ENCODE data around the gene HIVEP3. TPM values are rescaled to one million over a fixed set of nuclear protein-coding genes. Genes with fewer than 3 reads are reported as not detected.

HIVEP3 gene
- total RNA-seq, 2 experiments from 2014 or later = 13.2 to 13.4 TPM

- H3K4me3 Mint-ChIP-seq = no peak overlapping the region
- peaks cover 13% of the 10 kb centered on the region for H3K4me1 Mint-ChIP-seq (ENCODE audit: low read depth)
- no peaks in the 10 kb centered on the region for H3K27me3 Mint-ChIP-seq (ENCODE audit: low read depth)
- peak overlapping the region; percentile 27 for H3K27ac Mint-ChIP-seq
- no peak for DNase-seq
- CTCF ChIA-PET = interaction anchor here (1.4 kb wide), 1 partner anchor 9 kb away, joined by 4 read pairs; no protein-coding TSS in a partner anchor
- intact Hi-C loops (cut with micrococcal nuclease) = no loop called here
- H3K36me3 Mint-ChIP-seq (ENCODE audit: low read depth) = no peaks in the 10 kb centered on the region
- no peaks in the 10 kb centered on the region for H3K9me3 Mint-ChIP-seq
Observed at GRCh38 chr1:41713557-41714327, 205.0 kb downstream of the HIVEP3 start.

GRCh38 chr1:41713141-41713540 is 205.6 kb downstream of the HIVEP3 start:
- Mint-ChIP-seq H3K27me3 (ENCODE audit: low read depth) (no peaks in the 10 kb centered on the region), H3K4me3 (no peak overlapping the region), H3K4me1 (ENCODE audit: low read depth) (peaks cover 13% of the 10 kb centered on the region), H3K9me3 (no peaks in the 10 kb centered on the region), H3K36me3 (ENCODE audit: low read depth) (no peaks in the 10 kb centered on the region), H3K27ac (no peak overlapping the region)
- CTCF ChIA-PET = no interaction called here
- intact Hi-C loops (cut with micrococcal nuclease) = no loop called here
- no peak for DNase-seq

GRCh38 chr1:41712695-41713094 is 206.0 kb downstream of the HIVEP3 start:
- Mint-ChIP-seq H3K27ac (no peak overlapping the region), H3K4me1 (ENCODE audit: low read depth) (peaks cover 16% of the 10 kb centered on the region), H3K4me3 (no peak overlapping the region), H3K27me3 (ENCODE audit: low read depth) (no peaks in the 10 kb centered on the region), H3K36me3 (ENCODE audit: low read depth) (no peaks in the 10 kb centered on the region), H3K9me3 (no peaks in the 10 kb centered on the region)
- no peak for DNase-seq
- CTCF ChIA-PET = no interaction called here
- intact Hi-C loops (cut with micrococcal nuclease) = no loop called here

- H3K36me3 Mint-ChIP-seq (ENCODE audit: low read depth) = no peaks in the 10 kb centered on the region
- H3K27me3 Mint-ChIP-seq (ENCODE audit: low read depth) = no peaks in the 10 kb centered on the region
- H3K27ac Mint-ChIP-seq = no peak overlapping the region
- peaks cover 14% of the 10 kb centered on the region for H3K4me1 Mint-ChIP-seq (ENCODE audit: low read depth)
- no peak for DNase-seq
- CTCF ChIA-PET = no interaction called here
- H3K4me3 Mint-ChIP-seq = no peak overlapping the region
- intact Hi-C loops (cut with micrococcal nuclease) = no loop called here
- no peaks in the 10 kb centered on the region for H3K9me3 Mint-ChIP-seq
Observed at GRCh38 chr1:41712081-41712480, 206.6 kb downstream of the HIVEP3 start.

GRCh38 chr1:41711581-41711980 is 207.1 kb downstream of the HIVEP3 start:
- no peak overlapping the region for H3K4me3 Mint-ChIP-seq
- no peaks in the 10 kb centered on the region for H3K27me3 Mint-ChIP-seq (ENCODE audit: low read depth)
- CTCF ChIA-PET = no interaction called here
- H3K9me3 Mint-ChIP-seq = no peaks in the 10 kb centered on the region
- no peaks in the 10 kb centered on the region for H3K36me3 Mint-ChIP-seq (ENCODE audit: low read depth)
- no peak overlapping the region for H3K27ac Mint-ChIP-seq
- intact Hi-C loops (cut with micrococcal nuclease) = no loop called here
- H3K4me1 Mint-ChIP-seq (ENCODE audit: low read depth) = peaks cover 10% of the 10 kb centered on the region
- no peak for DNase-seq

- intact Hi-C loops (cut with micrococcal nuclease) = no loop called here
- Mint-ChIP-seq H3K4me3 (no peak overlapping the region), H3K27ac (no peak overlapping the region), H3K4me1 (ENCODE audit: low read depth) (peaks cover 8% of the 10 kb centered on the region), H3K9me3 (no peaks in the 10 kb centered on the region), H3K36me3 (ENCODE audit: low read depth) (no peaks in the 10 kb centered on the region), H3K27me3 (ENCODE audit: low read depth) (no peaks in the 10 kb centered on the region)
- CTCF ChIA-PET = no interaction called here
- no peak for DNase-seq
Observed at GRCh38 chr1:41710980-41711379, 207.7 kb downstream of the HIVEP3 start.

- Mint-ChIP-seq H3K4me3 (no peak overlapping the region), H3K27ac (no peak overlapping the region), H3K4me1 (ENCODE audit: low read depth) (peaks cover 6% of the 10 kb centered on the region), H3K27me3 (ENCODE audit: low read depth) (no peaks in the 10 kb centered on the region), H3K36me3 (ENCODE audit: low read depth) (no peaks in the 10 kb centered on the region), H3K9me3 (no peaks in the 10 kb centered on the region)
- intact Hi-C loops (cut with micrococcal nuclease) = no loop called here
- CTCF ChIA-PET = interaction anchor here (1.6 kb wide), 1 partner anchor 10 kb away, joined by 3 read pairs; no protein-coding TSS in a partner anchor
- DNase-seq = no peak
Observed at GRCh38 chr1:41709873-41710272, 208.8 kb downstream of the HIVEP3 start.

GRCh38 chr1:41709331-41709730 is 209.4 kb downstream of the HIVEP3 start:
- no peaks in the 10 kb centered on the region for H3K9me3 Mint-ChIP-seq
- CTCF ChIA-PET = interaction anchor here (1.6 kb wide), 1 partner anchor 11 kb away, joined by 3 read pairs; no protein-coding TSS in a partner anchor
- intact Hi-C loops (cut with micrococcal nuclease) = no loop called here
- no peak overlapping the region for H3K4me3 Mint-ChIP-seq
- H3K4me1 Mint-ChIP-seq (ENCODE audit: low read depth) = peaks cover 6% of the 10 kb centered on the region
- H3K27ac Mint-ChIP-seq = no peak overlapping the region
- no peaks in the 10 kb centered on the region for H3K36me3 Mint-ChIP-seq (ENCODE audit: low read depth)
- no peak for DNase-seq
- H3K27me3 Mint-ChIP-seq (ENCODE audit: low read depth) = no peaks in the 10 kb centered on the region

- Mint-ChIP-seq H3K36me3 (ENCODE audit: low read depth) (no peaks in the 10 kb centered on the region), H3K27ac (no peak overlapping the region), H3K27me3 (ENCODE audit: low read depth) (no peaks in the 10 kb centered on the region), H3K4me3 (no peak overlapping the region), H3K4me1 (ENCODE audit: low read depth) (peaks cover 6% of the 10 kb centered on the region), H3K9me3 (no peaks in the 10 kb centered on the region)
- intact Hi-C loops (cut with micrococcal nuclease) = no loop called here
- DNase-seq = no peak
- CTCF ChIA-PET = no interaction called here
Observed at GRCh38 chr1:41708332-41708731, 210.4 kb downstream of the HIVEP3 start.

- H3K27me3 Mint-ChIP-seq (ENCODE audit: low read depth) = no peaks in the 10 kb centered on the region
- intact Hi-C loops (cut with micrococcal nuclease) = no loop called here
- no peaks in the 10 kb centered on the region for H3K36me3 Mint-ChIP-seq (ENCODE audit: low read depth)
- no peak for DNase-seq
- H3K27ac Mint-ChIP-seq = no peak overlapping the region
- H3K9me3 Mint-ChIP-seq = no peaks in the 10 kb centered on the region
- peaks cover 6% of the 10 kb centered on the region for H3K4me1 Mint-ChIP-seq (ENCODE audit: low read depth)
- no peak overlapping the region for H3K4me3 Mint-ChIP-seq
- CTCF ChIA-PET = no interaction called here
Observed at GRCh38 chr1:41707793-41708192, 210.9 kb downstream of the HIVEP3 start.

GRCh38 chr1:41705798-41706197 is 212.9 kb downstream of the HIVEP3 start:
- H3K27me3 Mint-ChIP-seq (ENCODE audit: low read depth) = no peaks in the 10 kb centered on the region

GRCh38 chr1:41704196-41704595 is 214.5 kb downstream of the HIVEP3 start:
- Mint-ChIP-seq H3K36me3 (ENCODE audit: low read depth) (no peaks in the 10 kb centered on the region), H3K4me3 (no peak overlapping the region), H3K4me1 (ENCODE audit: low read depth) (peaks cover 6% of the 10 kb centered on the region), H3K27ac (no peak overlapping the region), H3K27me3 (ENCODE audit: low read depth) (no peaks in the 10 kb centered on the region), H3K9me3 (no peaks in the 10 kb centered on the region)
- CTCF ChIA-PET = interaction anchor here (1.1 kb wide), 1 partner anchor 10 kb away, joined by 4 read pairs; no protein-coding TSS in a partner anchor
- intact Hi-C loops (cut with micrococcal nuclease) = no loop called here
- DNase-seq = no peak

More at GRCh38 chr1:41705798-41706197, 212.9 kb downstream of the HIVEP3 start:
- CTCF ChIA-PET = no interaction called here
- H3K36me3 Mint-ChIP-seq (ENCODE audit: low read depth) = no peaks in the 10 kb centered on the region
- H3K9me3 Mint-ChIP-seq = no peaks in the 10 kb centered on the region
- H3K4me3 Mint-ChIP-seq = no peak overlapping the region
- intact Hi-C loops (cut with micrococcal nuclease) = no loop called here
- H3K4me1 Mint-ChIP-seq (ENCODE audit: low read depth) = peaks cover 6% of the 10 kb centered on the region
- no peak overlapping the region for H3K27ac Mint-ChIP-seq
- DNase-seq = no peak

GRCh38 chr1:41702771-41703170 is 216.0 kb downstream of the HIVEP3 start:
- CTCF ChIA-PET = no interaction called here

More at GRCh38 chr1:41702771-41703170, 216.0 kb downstream of the HIVEP3 start:
- Mint-ChIP-seq H3K36me3 (ENCODE audit: low read depth) (no peaks in the 10 kb centered on the region), H3K27me3 (ENCODE audit: low read depth) (no peaks in the 10 kb centered on the region), H3K27ac (no peak overlapping the region), H3K4me1 (ENCODE audit: low read depth) (peaks cover 4% of the 10 kb centered on the region), H3K4me3 (no peak overlapping the region), H3K9me3 (no peaks in the 10 kb centered on the region)
- intact Hi-C loops (cut with micrococcal nuclease) = no loop called here
- no peak for DNase-seq

Data from activated naive CD4-positive, alpha-beta T cell treated with anti-CD3 and anti-CD28 coated beads for 36 hours (primary cell).